Stimulated activated CD4-positive, alpha-beta T cell treated with anti-CD3 and anti-CD28 coated beads, Interleukin-12 subunit alpha, Interleukin-12 subunit beta, amount 100 ng/mL, for 24 hours (primary cell): ENCODE data around the gene KRAS.

ENCODE experiments used
- DNase-seq, 2 experiments: peaks; one replicate each; pipeline ENCODE4 v3.0.0-alpha.2; 2020; ENCODE audit warnings: low read depth in 2 of 2

Gene KRAS

DNA sequence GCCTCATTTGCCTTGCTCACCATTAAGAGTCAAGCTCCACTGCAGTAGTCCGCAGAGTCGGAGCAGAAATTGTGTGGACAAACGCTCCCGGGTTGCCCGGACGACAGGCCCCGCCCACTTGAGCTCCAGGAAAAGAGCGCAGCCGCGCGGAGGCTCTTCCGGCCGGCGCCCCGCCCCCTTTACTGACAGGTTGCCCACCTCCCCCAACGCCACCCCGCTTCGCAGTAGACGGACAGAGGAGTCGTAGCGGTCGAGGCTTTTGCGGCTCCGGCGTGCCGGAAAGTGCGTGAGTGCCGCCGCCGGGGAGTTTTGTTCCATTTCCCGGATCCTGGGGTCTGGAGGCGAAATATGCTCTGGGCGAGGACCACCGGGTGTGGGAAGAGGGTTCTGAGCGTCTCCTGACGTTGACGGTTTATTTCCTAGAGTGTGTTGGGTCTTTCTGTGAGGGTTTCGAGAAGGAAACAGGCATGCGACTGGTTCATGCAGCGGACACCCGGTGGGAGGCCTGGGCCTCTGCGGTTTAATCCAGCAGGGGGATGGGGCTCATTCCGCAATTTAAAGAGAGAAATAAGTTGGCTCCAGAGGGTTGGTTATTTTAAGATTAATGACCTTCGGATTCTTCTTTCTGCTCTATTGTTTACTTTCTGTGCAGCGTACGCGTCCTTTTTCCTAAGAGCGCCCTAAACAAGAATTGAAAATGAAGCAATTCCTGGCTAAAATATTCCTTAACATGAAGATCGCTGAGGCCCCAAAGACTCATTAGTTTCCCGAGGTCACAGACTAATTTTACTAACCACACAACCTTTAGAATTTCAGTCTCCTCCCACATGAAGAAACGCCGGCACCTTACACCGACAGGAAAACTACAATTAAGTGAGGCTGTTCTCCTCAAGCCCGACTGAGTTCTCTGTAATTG is 55.4 kb downstream of the KRAS start, which contains the start of the genes DNAI7 and ETFRF1:
Gene DNAI7, minus strand, starts transcription at position 105 of the 916 bp plus-strand sequence. Its CDS starts 82 bp downstream, at position 23.
Gene ETFRF1, plus strand, starts transcription at position 182 of the 916 bp plus-strand sequence. CDS start 8,720 bp downstream, outside the sequence.
- DNase-seq = peak; percentile 87 to 98

DNA sequence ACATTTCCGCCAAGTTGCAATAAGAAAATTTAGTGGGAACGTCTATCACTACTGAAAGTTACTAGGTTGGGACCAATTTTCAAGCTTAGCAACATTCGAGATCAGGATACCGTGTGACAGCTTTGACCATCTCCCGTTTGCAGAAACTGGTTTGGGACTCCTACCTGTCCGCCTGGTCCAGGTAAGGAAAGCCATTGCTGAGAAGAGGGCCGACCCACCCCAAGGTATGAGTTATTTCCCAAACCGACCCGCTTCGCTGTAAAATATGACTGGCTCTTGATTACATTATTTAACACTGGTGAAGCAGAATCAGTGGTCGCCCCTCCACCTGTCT is 56.0 kb downstream of the KRAS start:
- no peak for DNase-seq

DNA sequence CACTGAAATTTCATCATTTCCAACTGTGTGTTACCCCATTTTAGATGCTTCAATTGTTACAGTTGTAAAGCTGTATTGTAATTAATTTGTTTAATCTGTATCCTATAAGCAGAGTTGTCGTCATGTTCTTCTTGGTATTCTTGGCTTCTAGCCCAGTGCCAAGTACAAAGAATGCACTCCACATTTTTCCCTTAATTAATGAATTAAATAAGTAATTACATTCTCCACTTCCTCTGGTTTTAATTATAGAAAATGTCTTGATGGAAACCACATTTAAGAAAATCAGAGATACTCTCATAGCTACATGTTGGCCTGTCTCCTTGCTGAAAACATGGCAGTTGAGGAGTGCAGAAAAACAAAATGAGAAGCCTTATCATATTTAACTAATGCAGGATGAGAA is 56.5 kb downstream of the KRAS start:
- no peak for DNase-seq

DNA sequence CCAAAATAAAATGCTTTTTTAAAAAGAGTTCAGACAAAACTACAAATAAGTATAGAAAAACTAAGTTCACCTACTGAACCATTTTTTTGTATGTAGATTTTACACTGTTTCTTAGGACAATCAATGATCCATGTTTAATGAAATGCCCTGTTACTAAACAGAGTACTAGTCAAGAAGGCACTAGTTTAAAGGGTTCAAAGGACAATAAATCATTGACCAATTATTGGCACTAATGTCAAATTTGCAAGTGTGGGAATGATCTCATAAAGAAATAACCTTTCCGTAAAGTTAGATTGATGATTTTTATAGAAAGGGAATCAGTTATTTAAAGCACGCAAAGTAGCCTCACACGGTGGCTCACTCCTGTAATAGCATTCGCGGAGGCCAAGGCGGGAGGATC is 59.9 kb downstream of the KRAS start:
- DNase-seq = no peak

DNA sequence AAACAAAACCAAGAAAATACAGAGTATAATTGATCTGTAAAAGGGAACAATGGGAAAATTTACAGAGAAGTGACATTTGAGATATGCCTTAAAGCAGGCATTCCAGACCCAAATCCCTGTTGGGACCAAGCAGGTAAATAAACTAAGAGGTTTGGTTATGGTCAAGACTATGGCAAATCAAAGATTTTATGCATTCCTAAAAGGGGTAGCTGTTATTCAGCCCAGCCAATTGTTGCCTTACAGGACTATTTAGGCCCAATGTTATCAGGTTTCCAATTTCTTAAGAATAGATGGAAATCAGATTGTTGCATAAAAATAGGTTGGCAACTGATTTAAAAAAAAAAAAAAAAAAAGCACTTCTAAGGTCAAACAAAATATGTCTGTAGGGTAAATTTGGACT is 61.1 kb downstream of the KRAS start:
- DNase-seq = no peak

DNA sequence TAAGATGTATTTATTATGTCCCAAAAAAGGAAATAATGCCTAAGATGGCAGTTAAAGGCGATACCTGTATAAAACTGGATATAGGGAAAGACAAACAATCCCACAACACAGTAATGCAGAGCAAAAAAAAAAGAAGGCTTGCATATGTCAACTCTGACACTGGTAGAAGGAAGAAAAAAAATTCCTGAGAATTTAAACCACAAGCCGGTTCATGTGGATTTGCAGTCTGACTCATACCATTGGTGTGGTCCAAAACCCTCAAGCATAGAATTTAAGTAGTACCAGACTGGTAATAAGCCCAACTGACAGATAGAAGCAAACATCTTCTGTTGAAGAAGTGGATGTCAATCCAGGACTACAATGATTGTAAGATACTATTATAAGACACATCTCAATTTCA is 62.9 kb downstream of the KRAS start:
- DNase-seq = no peak

DNA sequence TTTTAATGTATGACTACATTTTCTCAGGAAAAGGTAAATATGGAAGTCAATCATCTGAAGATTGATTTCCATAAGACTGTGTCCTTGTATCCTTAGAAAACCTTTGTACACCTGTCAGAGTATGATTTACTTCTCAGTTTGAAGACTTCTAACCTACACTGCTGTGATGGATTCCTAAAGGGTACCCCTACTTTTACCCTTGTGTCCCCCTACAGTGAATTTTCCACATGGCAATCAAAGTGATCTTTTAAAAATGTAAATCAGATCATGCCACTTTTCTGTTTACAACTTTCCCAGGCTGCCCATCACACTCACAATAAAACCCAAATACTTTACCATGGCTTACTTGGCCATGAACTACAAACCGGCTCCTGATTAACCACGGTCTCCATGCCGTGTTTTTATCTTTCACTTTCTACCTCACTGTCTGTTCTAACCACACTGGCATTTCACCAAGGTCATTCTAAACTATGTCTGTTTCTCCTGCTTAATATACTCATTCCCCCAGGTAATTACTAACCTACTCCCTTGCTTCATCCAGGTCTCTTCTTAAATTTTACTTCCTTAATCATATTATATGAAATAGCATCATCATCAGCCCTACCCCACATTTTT is 63.8 kb downstream of the KRAS start:
- no peak for DNase-seq

DNA sequence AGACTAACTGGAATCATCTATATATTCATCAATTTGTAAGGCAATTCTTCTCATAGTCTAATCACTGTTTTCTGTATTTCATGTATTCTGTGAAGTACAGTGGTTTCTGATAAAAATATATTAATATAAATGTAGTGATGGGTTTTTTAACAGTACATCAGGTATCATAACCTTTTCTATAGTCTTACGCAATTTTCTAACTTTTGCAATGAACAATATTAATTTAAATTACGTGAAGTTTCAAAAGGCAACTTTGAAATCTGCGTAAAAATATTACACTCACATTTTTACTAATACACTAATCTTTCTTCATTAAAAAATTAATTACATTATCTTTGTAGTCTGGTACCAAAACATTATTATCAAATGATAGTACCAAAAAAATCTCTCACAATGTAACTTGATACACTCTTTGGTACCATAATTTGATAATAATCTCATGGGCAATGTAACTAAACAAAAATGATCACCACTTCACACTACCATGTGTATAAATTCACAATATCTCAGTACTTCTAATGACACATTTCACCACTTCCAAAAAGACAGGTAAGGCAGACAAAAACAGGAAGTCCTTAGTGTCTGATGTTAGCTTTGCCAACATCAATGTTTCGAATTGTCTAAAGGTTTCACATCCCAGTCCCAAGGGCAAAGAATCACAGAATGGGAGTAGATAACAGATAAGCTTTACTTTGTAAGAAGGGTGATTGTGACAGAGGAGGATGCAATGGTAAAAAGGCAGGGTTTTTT is 64.5 kb downstream of the KRAS start:
- DNase-seq = no peak

DNA sequence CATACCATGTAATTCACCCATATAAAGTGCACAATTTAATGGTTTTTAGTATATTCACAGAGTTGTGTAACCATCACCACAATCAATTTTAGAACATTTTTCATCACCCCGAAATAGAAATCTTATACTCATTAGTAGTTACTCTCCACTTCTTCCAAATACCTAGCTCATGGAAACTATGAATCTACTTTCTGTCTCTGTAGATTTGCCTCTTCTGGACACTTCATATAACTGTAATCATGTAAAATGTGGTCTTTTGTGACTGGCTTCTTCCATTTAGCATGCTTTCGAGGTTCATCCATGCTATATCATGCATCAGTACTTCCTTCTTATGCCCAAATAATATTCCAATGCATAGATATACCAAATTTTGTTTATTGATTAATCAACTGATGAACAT is 66.6 kb downstream of the KRAS start:
- no peak for DNase-seq

DNA sequence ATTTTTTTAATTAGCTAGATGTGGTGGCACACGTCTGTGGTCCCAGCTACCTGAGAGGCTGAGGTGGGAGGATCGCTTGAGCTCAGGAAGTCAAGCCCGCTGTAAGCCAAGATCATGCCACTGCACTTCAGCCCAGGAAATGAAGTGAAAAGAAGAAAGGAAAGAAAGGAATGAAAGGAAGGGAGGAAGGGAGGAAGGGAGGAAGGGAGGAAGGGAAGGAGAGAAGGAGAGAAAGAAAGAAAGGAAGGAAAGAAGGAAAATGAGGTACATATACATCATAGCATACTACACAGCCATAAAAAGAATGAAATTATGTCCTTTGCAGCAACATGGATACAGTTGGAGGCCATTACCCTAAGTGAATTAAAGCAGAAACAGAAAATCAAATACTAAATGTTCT is 68.0 kb downstream of the KRAS start:
- DNase-seq = no peak

DNA sequence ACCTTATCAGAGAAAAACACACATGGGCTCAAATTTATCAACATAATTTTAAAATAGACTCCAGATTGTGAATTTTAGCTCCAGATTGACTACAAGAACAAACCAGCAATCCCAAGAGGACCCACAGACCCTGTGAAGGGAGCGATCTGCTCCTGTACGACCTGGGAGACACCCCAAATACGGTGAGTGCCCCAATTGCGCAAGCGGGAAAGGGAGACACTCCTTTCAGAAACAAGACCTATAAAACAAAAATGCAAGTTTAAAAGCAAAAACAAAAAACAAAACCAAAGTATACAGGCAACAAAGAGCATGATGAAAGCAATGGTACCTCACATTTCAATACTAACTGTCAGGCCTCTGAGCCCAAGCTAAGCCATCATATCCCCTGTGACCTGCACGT is 87.9 kb downstream of the KRAS start:
- DNase-seq = no peak

DNA sequence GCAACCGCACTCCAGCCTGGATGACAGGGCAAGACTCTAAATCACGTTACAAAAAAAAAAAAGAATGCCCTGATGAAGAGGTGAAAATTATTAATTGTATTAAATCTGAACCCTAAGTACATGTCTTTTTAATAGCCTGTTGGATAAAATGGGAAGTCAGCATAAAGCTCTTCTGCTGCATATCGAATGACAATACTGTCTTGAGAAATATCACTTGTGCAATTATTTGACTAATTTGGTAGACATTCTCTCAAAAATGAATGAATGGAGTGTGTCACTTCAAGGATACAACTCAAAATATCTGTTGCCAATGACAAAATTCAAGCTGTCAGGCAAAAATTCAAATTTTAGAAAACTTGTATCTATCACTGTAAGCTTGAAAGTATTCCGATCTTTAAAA is 94.7 kb downstream of the KRAS start:
- DNase-seq = no peak

DNA sequence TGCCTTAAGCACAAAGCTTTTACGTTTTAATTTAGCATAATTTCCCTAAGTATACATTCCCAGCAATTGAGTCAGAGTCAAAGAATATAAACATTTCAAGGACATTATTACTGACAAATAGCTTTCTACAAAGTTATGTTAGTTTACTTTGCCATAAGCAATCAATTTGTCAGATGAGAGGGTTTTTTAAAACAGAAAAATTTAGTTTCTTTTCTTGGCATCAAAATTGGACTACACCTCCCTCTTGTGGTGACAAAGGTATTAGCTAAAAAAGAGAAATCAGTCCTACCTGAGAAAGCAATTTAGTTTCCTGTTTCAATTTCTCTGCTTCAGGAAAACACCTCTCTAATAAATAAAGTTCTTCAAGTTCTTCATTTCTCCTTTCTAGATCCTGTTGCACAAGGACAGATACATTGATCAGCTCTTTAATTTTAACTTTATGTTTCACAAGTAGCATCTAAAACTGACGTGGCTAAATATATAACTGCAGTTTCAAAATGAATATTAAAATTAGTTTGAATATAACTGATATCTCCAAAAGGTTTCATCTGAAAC is 95.6 kb downstream of the KRAS start:
- no peak for DNase-seq
